AG04450 (cell line): ENCODE measurements around the gene RIN3. TPM values are rescaled to one million over a fixed set of nuclear protein-coding genes. Genes with fewer than 3 reads are reported as not detected.

Experiments
- CTCF ChIA-PET: fragments of 300-600, 350-600 bp; formaldehyde crosslinking; extraction: SDS; loops from one replicate; lab custom pipeline; 2022; ENCODE audit warnings: antibody characterized with exemption, inconsistent platforms; lab: Charles Lee
- POLR2A ChIA-PET: fragments of 350-600 bp; formaldehyde crosslinking; extraction: SDS; loops from one replicate; lab custom pipeline; 2021; ENCODE audit warnings: antibody characterized with exemption, inconsistent platforms; lab: Yijun Ruan, JAX
- DNase-seq: peaks from one replicate; pipeline ENCODE4 v3.0.0-alpha.2; 2011; ENCODE audit warnings: low read depth, low spot score
- H3K27ac ChIP-seq: one replicate; pipeline ENCODE4 v1.5.1; 2012; ENCODE audit warnings: low read depth, low read length, control low read depth
- H3K27me3 ChIP-seq: one replicate; pipeline ENCODE4 v1.6.0; 2012; ENCODE audit warnings: low read length; ENCODE audit not compliant: control insufficient read depth, insufficient read depth
- H3K4me3 ChIP-seq: 2 replicates; pipeline ENCODE4 v1.5.1; 2011; ENCODE audit warnings: mild to moderate bottlenecking, low read depth, low read length, control low read depth
- H3K9me3 ChIP-seq: 2 replicates; pipeline ENCODE4 v1.5.1; 2012; ENCODE audit warnings: low read length; ENCODE audit not compliant: control insufficient read depth, insufficient read depth
- polyA plus RNA-seq: library from polyadenylated mRNA; depleted of rRNA; stranded (reverse); fragments of >200 nt; gene quantifications from 2 replicates; pipeline ENCODE4 v1.2.3, GENCODE V29; 2011
- TF ChIP-seq, protein P1 (sequence below): IDR thresholded peaks from 2 replicates; pipeline ENCODE4 v1.5.1; 2011; ENCODE audit warnings: low read depth, low read length, control low read depth, inconsistent platforms

Gene RIN3
- polyA plus RNA-seq, 1 experiment = 3.7 TPM

DNA sequence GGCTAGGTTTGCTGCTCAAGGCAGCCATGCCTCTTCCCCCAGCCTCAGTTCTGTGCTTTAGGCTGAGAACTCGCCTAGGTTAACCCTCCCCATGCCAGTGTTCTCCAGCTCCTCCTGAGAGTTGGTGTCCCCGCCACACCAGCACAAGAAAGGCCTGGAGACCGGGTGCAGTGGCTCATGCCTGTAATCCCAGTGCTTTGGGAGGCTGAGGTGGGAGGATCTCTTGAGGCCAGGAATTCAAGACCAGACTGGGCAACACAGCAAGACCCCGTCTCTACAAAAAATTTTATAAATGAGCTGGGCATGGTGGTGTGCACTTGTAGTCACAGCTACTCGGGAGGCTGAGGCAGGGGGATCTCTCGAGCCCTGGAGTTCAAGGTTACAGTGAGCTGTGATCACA, 10.2 kb downstream of the RIN3 start:
- CTCF ChIA-PET = no interaction called here
- no peaks in the 10 kb centered on the region for H3K27me3 ChIP-seq
- H3K27ac ChIP-seq = peak overlapping the region; percentile 24
- no peak for DNase-seq
- POLR2A ChIA-PET = interaction anchor here (0.6 kb wide), 1 partner anchor 122 kb away, joined by 4 read pairs; no protein-coding TSS in a partner anchor
- H3K9me3 ChIP-seq = no peaks in the 10 kb centered on the region
- TF ChIP-seq, protein P1, sequence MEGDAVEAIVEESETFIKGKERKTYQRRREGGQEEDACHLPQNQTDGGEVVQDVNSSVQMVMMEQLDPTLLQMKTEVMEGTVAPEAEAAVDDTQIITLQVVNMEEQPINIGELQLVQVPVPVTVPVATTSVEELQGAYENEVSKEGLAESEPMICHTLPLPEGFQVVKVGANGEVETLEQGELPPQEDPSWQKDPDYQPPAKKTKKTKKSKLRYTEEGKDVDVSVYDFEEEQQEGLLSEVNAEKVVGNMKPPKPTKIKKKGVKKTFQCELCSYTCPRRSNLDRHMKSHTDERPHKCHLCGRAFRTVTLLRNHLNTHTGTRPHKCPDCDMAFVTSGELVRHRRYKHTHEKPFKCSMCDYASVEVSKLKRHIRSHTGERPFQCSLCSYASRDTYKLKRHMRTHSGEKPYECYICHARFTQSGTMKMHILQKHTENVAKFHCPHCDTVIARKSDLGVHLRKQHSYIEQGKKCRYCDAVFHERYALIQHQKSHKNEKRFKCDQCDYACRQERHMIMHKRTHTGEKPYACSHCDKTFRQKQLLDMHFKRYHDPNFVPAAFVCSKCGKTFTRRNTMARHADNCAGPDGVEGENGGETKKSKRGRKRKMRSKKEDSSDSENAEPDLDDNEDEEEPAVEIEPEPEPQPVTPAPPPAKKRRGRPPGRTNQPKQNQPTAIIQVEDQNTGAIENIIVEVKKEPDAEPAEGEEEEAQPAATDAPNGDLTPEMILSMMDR = no peak
- no peak overlapping the region for H3K4me3 ChIP-seq

DNA sequence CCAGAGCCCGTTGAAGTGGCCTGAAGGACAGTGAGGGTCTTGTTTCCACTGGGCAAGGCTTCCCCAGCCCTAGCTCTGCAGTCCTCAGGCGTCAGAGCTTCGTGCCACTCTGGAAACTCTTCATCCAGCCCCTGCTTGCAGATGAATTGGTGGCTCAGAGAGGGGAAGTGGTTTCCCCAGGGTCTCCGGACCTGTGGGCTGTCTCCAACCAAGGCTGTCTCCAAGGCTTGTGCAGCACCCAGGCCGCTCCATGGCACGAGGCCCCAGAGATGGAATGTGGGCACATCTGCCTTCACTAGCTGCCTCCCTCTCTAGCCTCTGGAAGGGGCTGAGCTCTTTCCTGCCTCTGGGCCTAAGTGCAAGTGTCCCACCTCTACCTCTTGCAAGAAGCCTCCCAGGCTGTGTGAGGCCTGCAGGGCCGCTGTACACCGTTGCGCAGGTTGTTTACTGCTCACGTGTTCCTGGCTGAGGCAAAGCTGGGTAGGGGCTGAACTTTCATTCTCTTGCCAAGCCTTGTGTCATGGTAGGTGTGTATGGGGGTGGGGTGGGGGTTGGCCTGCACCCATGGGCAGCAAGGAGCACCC, 11.1 kb downstream of the RIN3 start:
- H3K27me3 ChIP-seq = no peaks in the 10 kb centered on the region
- POLR2A ChIA-PET = interaction anchor here (0.6 kb wide), 1 partner anchor 179 kb away, joined by 5 read pairs; no protein-coding TSS in a partner anchor
- CTCF ChIA-PET = no interaction called here
- H3K27ac ChIP-seq = no peak overlapping the region
- TF ChIP-seq, protein P1 = no peak
- DNase-seq = no peak
- H3K9me3 ChIP-seq = no peaks in the 10 kb centered on the region; the same call in 1 of the 2 replicates
- H3K4me3 ChIP-seq = no peak overlapping the region

DNA sequence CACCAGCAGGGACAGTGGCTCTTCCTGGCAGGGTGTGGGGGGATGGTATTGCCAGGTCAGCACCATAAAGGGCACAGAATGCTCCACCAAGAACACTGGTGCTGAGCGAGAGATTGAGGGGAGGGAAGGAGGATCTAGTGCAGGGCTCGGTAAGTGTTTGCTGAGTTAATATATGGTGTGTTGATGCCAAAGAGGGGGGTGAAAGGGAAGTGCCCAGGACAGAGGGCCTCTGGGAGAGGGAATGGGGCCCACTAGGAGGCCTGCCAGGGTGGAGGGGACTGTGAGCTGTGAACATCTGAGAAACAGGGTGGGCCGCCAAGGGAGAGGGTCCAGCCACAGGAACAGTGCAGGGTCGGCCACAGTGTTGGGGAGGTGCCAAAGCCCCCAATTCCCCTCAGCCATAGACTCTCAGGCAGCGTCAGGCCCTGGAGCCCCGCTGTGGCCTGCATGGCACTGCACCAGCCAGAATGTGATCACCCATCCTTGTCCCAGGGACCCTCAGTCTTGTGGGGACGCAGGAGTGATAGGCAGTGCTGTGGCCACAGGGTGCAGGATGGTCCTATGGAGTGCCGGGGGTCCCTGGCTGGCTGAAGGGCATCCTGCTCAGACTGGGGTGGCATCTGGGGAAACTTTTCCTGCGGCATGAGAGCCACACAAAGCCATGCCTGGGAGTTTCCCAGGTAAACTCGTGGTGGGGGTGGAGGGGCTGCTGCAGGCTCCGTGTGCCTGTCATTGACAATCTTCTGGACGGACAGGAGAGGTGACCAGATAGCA, 11.9 kb downstream of the RIN3 start:
- CTCF ChIA-PET = no interaction called here
- no peak overlapping the region for H3K4me3 ChIP-seq
- no peak overlapping the region for H3K27ac ChIP-seq
- POLR2A ChIA-PET = no interaction called here
- DNase-seq = no peak
- TF ChIP-seq, protein P1 = no peak
- no peaks in the 10 kb centered on the region; the same call in 1 of the 2 replicates for H3K9me3 ChIP-seq
- no peaks in the 10 kb centered on the region for H3K27me3 ChIP-seq

DNA sequence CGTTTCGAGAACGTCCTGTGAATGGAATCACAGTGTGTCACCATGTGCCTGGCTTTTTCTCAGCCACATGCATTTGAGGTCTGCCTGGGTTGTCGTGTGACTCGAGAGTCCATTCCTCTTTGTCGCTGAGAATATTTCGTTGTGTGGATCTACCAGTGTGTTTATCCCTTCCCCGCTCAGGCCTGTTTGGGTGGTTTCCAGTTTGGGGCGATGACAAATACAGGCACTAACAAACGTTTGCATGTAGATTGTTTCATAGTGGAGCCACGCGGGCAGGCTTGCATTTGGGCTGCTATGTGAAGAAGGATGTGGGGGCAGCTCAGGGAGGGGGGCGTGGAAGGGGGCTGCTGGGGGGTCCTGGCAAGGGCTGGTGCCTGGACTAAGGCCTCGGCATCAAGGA, 14.1 kb downstream of the RIN3 start:
- peak; percentile 32 for DNase-seq
- ChIA-PET CTCF (no interaction called here), POLR2A (no interaction called here)
- TF ChIP-seq, protein P1 = no peak
- H3K4me3 ChIP-seq = no peak overlapping the region
- no peaks in the 10 kb centered on the region for H3K27me3 ChIP-seq
- peaks cover 7% of the 10 kb centered on the region; the same call in 1 of the 2 replicates for H3K9me3 ChIP-seq
- H3K27ac ChIP-seq = peak overlapping the region; percentile 47
